Smooth muscle cell (in vitro differentiated cells): ENCODE measurements around the gene HERC5. TPM values are rescaled to one million over a fixed set of nuclear protein-coding genes. Genes with fewer than 3 reads are reported as not detected.

ENCODE experiments used
- DNase-seq: peaks from one replicate; lab custom pipeline; 2025; ENCODE audit not compliant: unreplicated experiment; lab: John Stamatoyannopoulos, UW
- H2AFZ ChIP-seq: fragments of 200-600 bp; sonication (generic); 2 replicates; pipeline ENCODE4 v1.6.0; 2016; ENCODE audit warnings: antibody characterized with exemption, low read depth, mild to moderate bottlenecking
- H3F3A ChIP-seq: fragments of 200-600 bp; sonication (generic); 2 replicates; pipeline ENCODE4 v1.6.0; 2017; ENCODE audit warnings: antibody characterized with exemption, low read depth
- H3K27ac ChIP-seq: fragments of 200-600 bp; sonication (generic); 2 replicates; pipeline ENCODE4 v1.5.1; 2016; ENCODE audit warnings: low read depth, mild to moderate bottlenecking
- H3K27me3 ChIP-seq: fragments of 200-600 bp; sonication (generic); 2 replicates; pipeline ENCODE4 v1.6.1; 2016; ENCODE audit warnings: low read depth, mild to moderate bottlenecking
- H3K36me3 ChIP-seq: fragments of 200-600 bp; sonication (generic); 2 replicates; pipeline ENCODE4 v1.5.1; 2016; ENCODE audit warnings: low read depth
- H3K4me1 ChIP-seq: fragments of 200-600 bp; sonication (generic); 2 replicates; pipeline ENCODE4 v1.5.1; 2016; ENCODE audit warnings: low read depth
- H3K4me2 ChIP-seq: fragments of 200-600 bp; sonication (generic); 2 replicates; pipeline ENCODE4 v1.6.0; 2016; ENCODE audit warnings: mild to moderate bottlenecking
- H3K4me3 ChIP-seq: fragments of 200-600 bp; sonication (generic); 2 replicates; pipeline ENCODE4 v1.5.1; 2016; ENCODE audit warnings: mild to moderate bottlenecking
- H3K79me2 ChIP-seq: fragments of 200-600 bp; sonication (generic); 2 replicates; pipeline ENCODE4 v1.6.0; 2016; ENCODE audit warnings: low read depth, mild to moderate bottlenecking
- H3K9ac ChIP-seq: fragments of 200-600 bp; sonication (generic); 2 replicates; pipeline ENCODE4 v1.6.0; 2016; ENCODE audit warnings: low read depth
- H3K9me3 ChIP-seq: fragments of 200-600 bp; sonication (generic); replicated peaks from 2 replicates; pipeline ENCODE4 v1.5.1; 2016; ENCODE audit warnings: low read depth
- H4K20me1 ChIP-seq: fragments of 200-600 bp; sonication (generic); 2 replicates; pipeline ENCODE4 v1.6.0; 2016; ENCODE audit warnings: low read depth
- CTCF ChIP-seq: fragments of 200-600 bp; sonication (generic); IDR thresholded peaks from 2 replicates; pipeline ENCODE4 v1.5.1; 2017; ENCODE audit warnings: borderline replicate concordance, mild to moderate bottlenecking, antibody characterized with exemption; ENCODE audit not compliant: insufficient read depth, poor library complexity, severe bottlenecking
- WGBS: methylation state at CpG from one replicate; pipeline ENCODE4 v1.1.7; 2016; ENCODE audit warnings: low lambda C conversion rate; 5-methylcytosine and 5-hydroxymethylcytosine counted together
- polyA plus RNA-seq: library from polyadenylated mRNA; unstranded; fragments of >200 nt; fragmentation: Nextera tagmentation; extraction: Ambion mirVana; gene quantifications from 2 replicates; pipeline ENCODE4 v1.2.1, GENCODE V29; 2016
- total RNA-seq: library from RNA; depleted of rRNA; stranded (reverse); fragments of >200 nt; gene quantifications from 2 replicates; pipeline ENCODE4 v1.2.3, GENCODE V29; 2014

Gene HERC5
- total and polyA plus RNA-seq, 2 experiments from 2014 or later = 0.69 to 1.0 TPM

- peak overlapping the region; percentile 62 for H3K9ac ChIP-seq
- peak overlapping the region; percentile 67 for H3K4me2 ChIP-seq
- no peaks in the 10 kb centered on the region for H3K36me3 ChIP-seq
- no peak for TF ChIP-seq CTCF
- H3K4me1 ChIP-seq = no peaks in the 10 kb centered on the region
- H2AFZ ChIP-seq = peak overlapping the region; percentile 26
- H3K79me2 ChIP-seq = no peaks in the 10 kb centered on the region
- peak overlapping the region; percentile 92 for H3K27ac ChIP-seq
- no peaks in the 10 kb centered on the region for H3K27me3 ChIP-seq
- WGBS = 15% methylated on average over 4 of the region's 4 CpGs
- H3F3A ChIP-seq = no peaks in the 10 kb centered on the region
- DNase-seq = no peak
- H4K20me1 ChIP-seq = no peaks in the 10 kb centered on the region
- H3K9me3 ChIP-seq = no peaks in the 10 kb centered on the region
- H3K4me3 ChIP-seq = no peak overlapping the region
These were observed 77.2 kb downstream of the HERC5 start for GRCh38 chr4:88533937-88534750.

GRCh38 chr4:88535090-88535755 lies 78.3 kb downstream of the HERC5 start:
- no peak for DNase-seq
- Histone ChIP-seq H3F3A (no peaks in the 10 kb centered on the region), H4K20me1 (no peaks in the 10 kb centered on the region), H3K4me3 (no peak overlapping the region), H3K9ac (no peak overlapping the region), H3K27me3 (no peaks in the 10 kb centered on the region), H3K27ac (peak overlapping the region; percentile 92), H3K79me2 (no peaks in the 10 kb centered on the region), H3K9me3 (no peaks in the 10 kb centered on the region), H2AFZ (peak overlapping the region; percentile 26), H3K36me3 (no peaks in the 10 kb centered on the region), H3K4me1 (no peaks in the 10 kb centered on the region), H3K4me2 (peak overlapping the region; percentile 67)
- 84% methylated on average over 2 of the region's 2 CpGs for WGBS
- TF ChIP-seq CTCF = no peak

- Histone ChIP-seq H3F3A (no peaks in the 10 kb centered on the region), H4K20me1 (no peaks in the 10 kb centered on the region), H3K27ac (no peak overlapping the region), H3K9ac (no peak overlapping the region), H3K9me3 (no peaks in the 10 kb centered on the region), H3K79me2 (no peaks in the 10 kb centered on the region), H3K4me1 (no peaks in the 10 kb centered on the region), H3K4me3 (no peak overlapping the region), H2AFZ (no peak overlapping the region), H3K36me3 (no peaks in the 10 kb centered on the region), H3K4me2 (no peak overlapping the region), H3K27me3 (no peaks in the 10 kb centered on the region)
- TF ChIP-seq CTCF = no peak
- DNase-seq = no peak
- 89% methylated on average over 1 of the region's 1 CpG for WGBS
These were observed 80.8 kb downstream of the HERC5 start for GRCh38 chr4:88537709-88538108.
